A204.1 (cell line): ENCODE results near the gene CTSH.

ENCODE experiments used
- FAIRE-seq: peaks from 2 replicates; lab custom pipeline; 2012; peaks lifted over from hg19 to GRCh38; lab: Jason Lieb, UNC

CTSH gene, protein sequence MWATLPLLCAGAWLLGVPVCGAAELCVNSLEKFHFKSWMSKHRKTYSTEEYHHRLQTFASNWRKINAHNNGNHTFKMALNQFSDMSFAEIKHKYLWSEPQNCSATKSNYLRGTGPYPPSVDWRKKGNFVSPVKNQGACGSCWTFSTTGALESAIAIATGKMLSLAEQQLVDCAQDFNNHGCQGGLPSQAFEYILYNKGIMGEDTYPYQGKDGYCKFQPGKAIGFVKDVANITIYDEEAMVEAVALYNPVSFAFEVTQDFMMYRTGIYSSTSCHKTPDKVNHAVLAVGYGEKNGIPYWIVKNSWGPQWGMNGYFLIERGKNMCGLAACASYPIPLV

DNA sequence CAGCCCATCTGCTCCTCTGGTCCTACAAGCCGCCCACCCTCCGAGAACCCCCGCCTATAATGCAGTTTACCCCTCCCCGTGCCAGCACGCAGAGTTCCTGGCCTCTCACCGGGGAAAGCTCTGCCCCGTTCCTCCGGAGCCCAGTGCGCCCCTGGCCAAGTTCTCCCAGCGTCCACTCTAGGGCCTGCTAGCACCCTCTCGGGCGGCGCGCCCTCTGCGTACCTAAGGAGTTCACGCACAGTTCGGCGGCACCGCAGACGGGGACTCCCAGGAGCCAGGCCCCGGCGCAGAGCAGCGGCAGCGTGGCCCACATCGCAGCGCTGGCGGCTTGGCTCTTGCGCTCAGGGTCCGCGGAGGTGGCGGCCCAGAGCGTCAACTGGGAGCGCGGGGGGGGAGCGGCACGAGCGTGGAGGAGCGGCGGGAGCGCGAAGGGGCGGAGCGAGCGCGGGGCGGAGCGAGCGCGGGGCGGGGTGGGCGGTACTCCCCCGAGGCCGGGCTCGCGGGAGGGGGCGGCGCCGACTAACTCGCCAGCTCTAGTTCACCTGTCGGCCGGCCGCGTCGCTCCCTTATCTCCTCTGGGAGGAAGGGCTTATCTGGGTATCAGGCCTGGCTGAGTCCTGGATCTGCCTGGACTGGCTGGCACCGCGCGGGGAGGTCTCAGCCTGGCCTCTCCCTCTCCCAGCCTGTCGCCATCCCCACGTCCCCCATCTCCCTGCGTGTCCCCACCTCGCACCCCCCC is at the start of gene CTSH:
TSS of gene CTSH (minus strand) at position 378 of the 739 bp plus-strand sequence. CDS start at position 313, 65 bp downstream.
- FAIRE-seq: no peak

- FAIRE-seq: no peak
Measured at GRCh38 chr15:78993931-78994530, 49.2 kb upstream of the CTSH start.

GRCh38 chr15:78993257-78993930 is 48.5 kb upstream of the CTSH start:
- FAIRE-seq: no peak

DNA sequence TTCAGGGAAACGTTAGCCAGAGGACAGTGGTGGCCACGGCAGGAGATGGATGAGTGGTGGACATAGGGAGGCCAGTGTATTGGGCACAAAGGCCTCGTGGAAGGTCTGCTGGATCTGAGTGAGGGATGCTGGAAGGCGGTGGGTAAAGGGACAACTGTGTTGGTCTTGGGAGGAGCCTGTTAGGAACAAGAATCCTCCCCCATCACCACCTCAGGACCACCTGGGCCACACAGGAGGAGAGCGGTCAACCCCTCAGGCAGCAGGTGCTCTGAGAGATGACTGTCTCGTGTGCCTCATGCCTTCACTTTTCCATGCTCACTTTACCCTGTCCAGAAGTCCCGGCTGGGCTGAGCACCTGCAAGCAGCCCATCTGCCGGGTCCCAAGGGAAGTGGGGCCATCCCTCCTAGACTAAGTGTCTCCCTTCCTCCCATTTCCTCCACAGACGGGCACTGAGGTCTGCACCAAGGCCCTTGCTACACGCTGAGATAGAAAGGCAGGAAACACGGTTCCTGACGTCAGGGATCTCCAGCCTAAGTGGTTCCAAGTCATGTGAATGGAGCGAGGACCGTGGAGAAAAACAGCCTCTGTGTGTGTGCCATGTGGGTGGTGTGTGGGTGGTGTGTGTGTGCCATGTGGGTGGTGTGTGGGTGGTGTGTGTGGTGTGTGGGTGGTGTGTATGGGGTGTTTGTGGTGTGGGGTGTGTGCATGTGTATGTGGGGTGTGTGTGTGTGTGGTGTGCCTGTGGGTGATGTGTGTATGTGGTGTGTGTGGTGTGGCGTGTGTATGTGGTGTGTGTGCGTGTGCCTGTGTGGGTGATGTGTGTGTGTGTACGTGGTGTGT is 47.8 kb upstream of the CTSH start:
- FAIRE-seq: no peak

DNA sequence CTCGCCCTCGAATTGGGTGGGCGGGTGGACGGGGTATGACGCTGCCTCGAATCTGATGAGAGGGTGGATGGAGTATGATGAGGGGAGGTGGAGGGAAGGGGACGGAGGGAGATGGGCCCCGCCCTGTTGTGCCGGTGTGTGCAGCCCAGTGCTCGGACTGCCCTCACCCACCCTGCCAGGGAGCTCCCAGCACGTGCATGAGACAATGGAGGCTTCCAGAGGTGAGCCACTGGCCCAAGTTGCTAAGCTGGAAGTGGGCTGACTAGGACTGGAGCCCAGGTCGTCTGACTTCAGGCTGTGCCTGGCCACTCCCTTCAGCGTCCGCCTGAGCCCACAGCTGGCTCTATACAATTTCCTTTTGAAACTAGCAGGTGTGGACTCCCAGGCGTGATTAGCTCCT is 47.0 kb upstream of the CTSH start:
- FAIRE-seq: no peak

GRCh38 chr15:78991476-78991875 is 46.6 kb upstream of the CTSH start:
- FAIRE-seq: no peak

DNA sequence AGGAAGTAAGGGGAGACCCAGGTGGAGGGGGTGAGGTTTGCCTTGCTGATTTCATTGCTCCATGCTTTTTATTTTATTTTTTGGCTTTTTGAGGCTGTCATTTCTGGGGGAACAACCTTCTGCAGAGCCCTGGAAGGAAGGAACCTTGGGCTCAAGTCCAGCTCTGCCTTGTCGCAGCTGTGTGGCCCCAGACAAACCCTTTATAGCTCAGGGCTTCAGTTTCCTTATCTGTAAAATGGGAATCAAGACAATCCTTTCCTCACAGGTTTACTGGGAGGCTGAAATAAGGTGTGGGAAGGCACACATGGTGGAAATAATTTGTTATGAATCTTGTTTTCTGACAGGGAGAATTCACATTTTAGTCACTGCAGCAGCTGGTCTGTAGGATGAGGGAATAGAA is 45.4 kb upstream of the CTSH start:
- FAIRE-seq: no peak

DNA sequence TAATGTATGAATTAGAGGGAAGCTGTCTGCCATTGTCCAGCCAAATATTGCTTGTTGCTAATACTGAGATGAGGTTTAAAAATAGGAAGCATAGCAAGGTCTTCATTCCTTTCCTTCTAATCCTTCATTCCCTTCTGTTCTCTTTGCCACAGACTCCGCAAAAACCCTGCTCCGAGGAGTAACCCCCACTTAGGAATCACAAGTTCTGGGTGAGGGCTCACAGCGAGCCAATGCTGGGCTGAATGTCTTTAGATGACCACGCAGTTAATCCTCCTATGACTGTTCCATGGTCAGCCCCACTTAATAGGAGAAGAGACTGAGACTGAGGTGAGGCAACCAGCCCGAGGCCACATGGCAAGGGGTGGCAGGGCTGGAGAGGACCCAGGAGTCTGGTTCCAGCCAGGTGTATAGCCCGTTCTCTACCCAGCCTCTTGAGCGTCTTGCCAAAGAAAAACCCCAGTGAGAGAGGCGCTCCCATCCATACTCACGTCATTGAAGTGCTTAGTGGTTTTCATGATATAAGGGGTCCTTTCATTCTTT is 44.9 kb upstream of the CTSH start:
- FAIRE-seq: no peak

DNA sequence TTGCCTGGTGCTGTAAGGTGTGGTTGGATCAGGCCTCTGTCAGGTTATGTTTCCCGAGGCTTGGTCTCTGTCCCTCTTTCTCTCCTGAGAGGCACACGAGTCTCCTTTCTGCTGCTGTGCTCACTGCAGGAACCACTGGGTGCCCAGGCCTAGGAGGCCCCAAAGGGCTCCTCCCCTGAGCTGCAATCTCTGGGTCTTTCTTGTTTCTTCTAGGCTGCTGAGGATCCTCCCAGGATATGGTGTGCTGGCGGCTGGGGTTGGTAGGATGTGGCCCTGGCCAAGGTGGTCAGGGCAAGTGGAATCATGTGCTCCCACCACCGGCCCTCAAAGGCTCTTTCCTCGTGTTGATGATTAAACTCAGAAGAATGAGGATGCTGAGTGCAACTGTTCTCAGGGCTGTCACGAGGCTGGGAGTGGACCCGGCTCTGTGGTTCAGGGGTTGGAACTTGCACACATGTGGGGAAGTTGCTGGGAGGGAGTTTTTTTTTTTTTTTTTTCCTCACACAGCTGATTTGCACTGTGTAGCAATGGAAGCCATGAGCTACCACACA is 43.6 kb upstream of the CTSH start:
- no peak for FAIRE-seq

DNA sequence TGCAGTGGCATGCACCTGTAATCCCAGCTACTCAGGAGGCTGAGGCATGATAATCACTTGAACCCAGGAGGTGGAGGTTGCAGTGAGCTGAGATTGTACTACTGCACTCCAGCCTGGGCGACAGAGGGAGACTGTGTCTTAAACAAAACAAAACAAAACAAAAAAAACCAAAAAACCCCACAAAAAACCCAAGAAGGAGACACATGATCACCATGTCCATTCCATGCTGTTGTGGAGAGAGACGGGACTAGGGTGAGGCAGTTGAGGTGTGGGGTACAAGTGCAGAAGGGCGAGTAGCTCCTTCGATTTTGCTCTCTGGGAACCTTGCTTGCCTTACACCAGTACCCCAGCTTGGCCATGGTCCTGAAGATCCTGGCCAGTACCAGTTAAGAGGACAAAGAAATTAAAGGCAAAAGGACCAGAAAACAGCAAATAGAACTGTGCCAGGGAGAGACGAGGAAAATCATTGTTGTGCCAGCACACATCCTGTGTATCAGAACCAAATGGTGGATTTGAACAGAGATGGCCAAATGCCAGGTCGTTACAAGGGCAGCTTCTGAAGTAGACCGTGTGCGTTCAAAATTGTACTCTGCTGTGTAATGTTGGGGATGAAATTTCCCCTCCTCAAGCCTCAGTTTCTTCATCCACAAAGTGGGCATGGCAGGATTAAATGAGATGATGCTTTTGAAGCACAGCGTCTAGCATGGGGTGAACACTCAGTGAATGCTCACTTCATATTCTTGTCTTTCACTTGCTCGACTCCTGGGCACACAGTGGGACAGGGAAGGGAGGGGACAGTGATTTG is 42.9 kb upstream of the CTSH start:
- no peak for FAIRE-seq

- FAIRE-seq: no peak
Measured at GRCh38 chr15:78985859-78986475, 41.1 kb upstream of the CTSH start.

DNA sequence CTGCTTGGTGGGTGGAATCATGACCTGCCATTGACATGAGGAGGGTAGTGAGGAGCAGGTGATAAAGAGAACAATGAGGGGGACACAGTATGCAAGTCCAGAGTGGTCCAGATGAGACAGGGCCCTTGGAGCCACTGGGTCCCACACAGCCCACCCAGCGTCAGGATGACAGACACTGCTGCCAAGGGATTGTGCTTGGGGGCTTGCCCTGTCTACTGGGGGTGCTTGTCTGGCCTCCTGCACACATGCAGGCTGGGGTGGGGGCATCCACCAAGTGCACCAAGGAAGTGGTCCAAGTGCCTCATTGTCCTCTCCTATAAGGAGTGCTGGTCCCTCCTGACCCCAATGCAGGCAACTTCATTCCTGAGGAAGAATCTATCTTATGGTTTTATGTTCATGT is 39.2 kb upstream of the CTSH start:
- no peak for FAIRE-seq

GRCh38 chr15:78983146-78983918 is 38.5 kb upstream of the CTSH start:
- FAIRE-seq: no peak

GRCh38 chr15:78982736-78983135 is 37.9 kb upstream of the CTSH start:
- FAIRE-seq: no peak

DNA sequence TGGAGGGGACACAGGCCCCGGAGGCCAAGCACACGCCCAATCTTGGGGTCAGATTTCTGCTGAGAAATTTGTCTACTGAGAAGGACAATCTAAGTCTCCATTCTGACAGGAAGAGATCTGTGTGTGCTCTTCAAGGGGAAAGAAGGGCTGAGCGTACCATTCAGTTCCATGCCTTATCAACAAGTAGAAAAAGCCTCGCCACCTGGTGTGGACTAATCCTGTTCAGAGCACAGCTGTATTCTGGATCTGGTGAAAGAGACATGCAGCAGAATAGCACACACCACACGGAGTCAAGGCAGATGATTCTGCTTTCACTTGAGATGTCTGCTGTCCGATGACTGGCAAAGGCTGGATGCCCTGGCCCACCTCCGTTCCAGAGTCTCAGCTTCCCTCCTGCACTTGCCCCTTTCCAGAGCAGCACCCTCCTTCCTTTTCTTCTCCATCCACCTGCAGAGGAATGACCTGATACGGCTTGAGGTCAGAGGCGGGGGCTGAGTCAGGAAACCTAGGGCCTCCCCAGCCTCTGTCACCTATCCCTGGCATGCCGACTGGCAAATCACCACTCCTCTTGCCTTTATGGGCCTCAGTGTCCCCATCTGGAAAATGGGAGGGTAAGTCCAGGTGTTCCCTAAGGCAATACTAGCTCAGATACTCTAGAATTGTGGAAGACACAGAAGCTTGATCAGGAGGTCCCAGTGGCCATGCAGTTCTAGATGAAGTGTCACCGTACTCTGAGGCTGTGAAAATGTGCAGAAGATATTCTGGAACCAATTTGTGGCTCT is 36.9 kb upstream of the CTSH start:
- FAIRE-seq: no peak

GRCh38 chr15:78979456-78980320 is 34.8 kb upstream of the CTSH start:
- no peak for FAIRE-seq

DNA sequence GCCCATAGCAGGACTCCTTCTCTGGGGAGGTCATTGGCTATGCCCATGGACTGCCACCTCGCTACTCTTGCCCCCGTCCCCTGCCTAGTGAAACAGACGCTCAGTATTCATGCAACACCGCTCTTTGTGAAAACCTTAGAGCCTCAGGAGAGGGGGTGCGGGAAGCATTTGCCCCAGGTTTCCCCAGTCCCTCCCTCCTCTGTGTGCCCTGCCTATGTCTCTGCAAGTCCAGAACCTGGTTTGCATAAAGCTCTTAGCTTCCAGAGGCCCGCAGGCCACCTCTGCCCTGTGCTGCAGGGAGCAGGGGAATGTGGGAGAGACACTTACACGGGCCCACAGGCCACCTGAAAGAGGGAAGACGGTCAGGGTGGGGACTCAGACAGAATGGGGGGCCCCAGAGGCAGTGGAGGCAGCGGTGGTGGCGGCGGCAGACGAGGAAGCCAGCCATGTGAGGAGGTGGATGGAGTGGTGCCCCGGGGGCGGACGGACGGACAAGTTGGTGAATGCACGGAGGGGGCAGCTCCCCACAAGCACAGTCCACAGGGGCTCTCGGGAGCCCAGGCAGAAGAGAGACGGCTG is 33.8 kb upstream of the CTSH start:
- FAIRE-seq: no peak
